A673 (cell line): ENCODE results near the gene SMIM1.

Experiments
- EZH2 ChIP-seq: fragments of 200-600 bp; sonication (generic); IDR thresholded peaks from 2 replicates; pipeline ENCODE4 v1.6.1; 2017; ENCODE audit warnings: borderline replicate concordance, low read depth, mild to moderate bottlenecking, mixed read lengths, antibody characterized with exemption, low read length; ENCODE audit not compliant: poor library complexity, severe bottlenecking
- TF ChIP-seq, protein P1 (sequence below): fragments of 300-800, 200-600 bp; sonication (generic); conservative IDR thresholded peaks from 2 replicates; pipeline ENCODE4 v1.5.1; 2017; ENCODE audit warnings: low read depth, mild to moderate bottlenecking, antibody characterized with exemption, low read length, moderate library complexity, mixed read lengths

DNA sequence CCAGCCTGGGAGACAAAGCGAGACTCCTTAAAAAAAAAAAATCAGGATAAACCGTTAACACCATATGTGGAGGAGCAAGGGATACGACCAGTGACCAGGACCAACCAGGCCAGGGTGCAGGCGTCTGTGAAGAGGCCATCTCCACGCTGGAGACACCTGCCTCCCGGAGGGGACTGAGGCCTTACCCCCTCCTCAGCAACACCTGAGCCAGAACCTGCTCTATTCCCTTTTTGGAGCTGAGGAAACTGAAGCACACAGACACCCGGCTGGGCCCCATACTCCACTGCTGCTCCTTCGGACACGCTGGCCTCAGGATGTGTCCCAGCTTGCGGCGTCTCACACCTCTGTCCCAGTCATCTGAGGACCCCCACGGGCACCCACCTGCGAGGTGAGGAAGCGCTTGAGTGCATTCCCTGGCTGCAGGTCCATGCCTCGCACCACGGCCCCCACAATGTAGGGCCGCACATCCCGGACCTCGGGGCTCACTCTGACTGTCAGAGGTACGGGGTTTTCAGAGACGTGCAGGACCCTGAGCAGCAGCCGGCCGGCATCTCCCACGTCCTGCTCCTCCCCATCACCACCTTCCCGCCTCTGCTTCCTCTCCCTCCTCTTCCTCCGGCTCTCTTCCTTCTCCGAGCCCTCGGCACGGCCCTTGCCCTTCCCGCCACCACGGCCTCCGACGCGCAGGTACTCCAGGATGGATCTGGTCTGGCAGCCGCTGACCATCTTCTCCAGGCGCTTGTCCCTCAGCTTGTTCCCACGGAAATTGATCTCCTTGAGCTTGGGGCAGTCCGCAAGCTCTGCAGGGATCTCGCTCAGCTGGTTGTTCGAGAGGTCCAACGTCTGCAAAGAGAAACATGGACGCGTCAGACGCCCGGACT, 14.2 kb downstream of the SMIM1 start:
- TF ChIP-seq, protein P1, sequence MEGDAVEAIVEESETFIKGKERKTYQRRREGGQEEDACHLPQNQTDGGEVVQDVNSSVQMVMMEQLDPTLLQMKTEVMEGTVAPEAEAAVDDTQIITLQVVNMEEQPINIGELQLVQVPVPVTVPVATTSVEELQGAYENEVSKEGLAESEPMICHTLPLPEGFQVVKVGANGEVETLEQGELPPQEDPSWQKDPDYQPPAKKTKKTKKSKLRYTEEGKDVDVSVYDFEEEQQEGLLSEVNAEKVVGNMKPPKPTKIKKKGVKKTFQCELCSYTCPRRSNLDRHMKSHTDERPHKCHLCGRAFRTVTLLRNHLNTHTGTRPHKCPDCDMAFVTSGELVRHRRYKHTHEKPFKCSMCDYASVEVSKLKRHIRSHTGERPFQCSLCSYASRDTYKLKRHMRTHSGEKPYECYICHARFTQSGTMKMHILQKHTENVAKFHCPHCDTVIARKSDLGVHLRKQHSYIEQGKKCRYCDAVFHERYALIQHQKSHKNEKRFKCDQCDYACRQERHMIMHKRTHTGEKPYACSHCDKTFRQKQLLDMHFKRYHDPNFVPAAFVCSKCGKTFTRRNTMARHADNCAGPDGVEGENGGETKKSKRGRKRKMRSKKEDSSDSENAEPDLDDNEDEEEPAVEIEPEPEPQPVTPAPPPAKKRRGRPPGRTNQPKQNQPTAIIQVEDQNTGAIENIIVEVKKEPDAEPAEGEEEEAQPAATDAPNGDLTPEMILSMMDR: no peak
- no peak for TF ChIP-seq EZH2
